Keratinocyte (primary cell): ENCODE results near the gene RGS2. TPM values are rescaled to one million over a fixed set of nuclear protein-coding genes. Genes with fewer than 3 reads are reported as not detected.

Experiments
- DNase-seq: peaks from one replicate; pipeline ENCODE4 v3.0.0-alpha.2; 2011; ENCODE audit warnings: low read depth, missing footprints, low spot score
- FAIRE-seq: peaks from 2 replicates; lab custom pipeline; 2011; peaks lifted over from hg19 to GRCh38; lab: Jason Lieb, UNC
- H2AFZ ChIP-seq: 2 replicates; pipeline ENCODE4 v1.6.0; 2012; ENCODE audit warnings: low read length, control low read depth, inconsistent platforms; ENCODE audit not compliant: control insufficient read depth
- H3K27ac ChIP-seq: 2 replicates; pipeline ENCODE4 v1.5.1; 2011; ENCODE audit warnings: low read length; ENCODE audit not compliant: control insufficient read depth, insufficient read depth
- H3K27me3 ChIP-seq: 3 replicates; pipeline ENCODE4 v1.6.0; 2011; ENCODE audit warnings: low read length; ENCODE audit not compliant: control insufficient read depth, insufficient read depth; ENCODE audit errors: extremely low read depth
- H3K36me3 ChIP-seq, 2 experiments: 2 replicates in 1 of 2; 3 replicates in 1 of 2; pipeline ENCODE4 v1.5.1; 2011; ENCODE audit warnings: low read length in 2 of 2, mild to moderate bottlenecking in 1 of 2; ENCODE audit not compliant: control insufficient read depth in 2 of 2, insufficient read depth in 2 of 2; ENCODE audit errors: extremely low read depth in 1 of 2
- H3K4me1 ChIP-seq: 3 replicates; pipeline ENCODE4 v1.5.1; 2011; ENCODE audit warnings: low read length; ENCODE audit not compliant: control insufficient read depth, insufficient read depth; ENCODE audit errors: extremely low read depth
- H3K4me2 ChIP-seq: 3 replicates; pipeline ENCODE4 v1.6.0; 2011; ENCODE audit warnings: low read depth, low read length; ENCODE audit not compliant: control insufficient read depth, insufficient read depth; ENCODE audit errors: extremely low read depth
- H3K4me3 ChIP-seq, 3 experiments: fragments of 200-600 bp in 1 of 3; sonication (generic) in 1 of 3; 2 replicates in 2 of 3; 3 replicates in 1 of 3; pipeline ENCODE4 v1.5.1; 2011 to 2016; ENCODE audit warnings: low read length in 3 of 3, mild to moderate bottlenecking in 3 of 3, control low read depth in 2 of 3, inconsistent platforms in 1 of 3, low read depth in 1 of 3, mixed read lengths in 1 of 3, mixed run types in 1 of 3, moderate library complexity in 1 of 3; ENCODE audit not compliant: control insufficient read depth in 2 of 3, insufficient read depth in 2 of 3; ENCODE audit errors: extremely low read depth in 1 of 3
- H3K79me2 ChIP-seq: 2 replicates; pipeline ENCODE4 v1.6.0; 2012; ENCODE audit warnings: low read length; ENCODE audit not compliant: control insufficient read depth, insufficient read depth
- H3K9ac ChIP-seq: 3 replicates; pipeline ENCODE4 v1.6.0; 2011; ENCODE audit warnings: low read length; ENCODE audit not compliant: control insufficient read depth, insufficient read depth; ENCODE audit errors: extremely low read depth
- H3K9me1 ChIP-seq: 3 replicates; pipeline ENCODE4 v1.6.0; 2011; ENCODE audit warnings: low read length; ENCODE audit not compliant: control insufficient read depth, insufficient read depth; ENCODE audit errors: extremely low read depth
- H3K9me3 ChIP-seq: 2 replicates; pipeline ENCODE4 v1.5.1; 2012; ENCODE audit warnings: low read depth, low read length; ENCODE audit not compliant: control insufficient read depth
- H4K20me1 ChIP-seq: 3 replicates; pipeline ENCODE4 v1.6.0; 2011; ENCODE audit warnings: low read length; ENCODE audit not compliant: control insufficient read depth, insufficient read depth; ENCODE audit errors: extremely low read depth
- EZH2 ChIP-seq: IDR thresholded peaks from one replicate; pipeline ENCODE4 v1.6.1; 2012; ENCODE audit warnings: inconsistent platforms, mild to moderate bottlenecking, low read length, moderate library complexity
- dilution Hi-C: fragments of 300-500 bp; cut with MboI; formaldehyde crosslinking; loops from one replicate; pipeline ENCODE4 v1.7.0; 2020; ENCODE audit warnings: low sequenced_read_pairs; ENCODE audit not compliant: extremely low pct_ligation_motif_present
- polyA plus RNA-seq, 5 experiments: library from polyadenylated mRNA; depleted of rRNA in 3 of 5; stranded (reverse) in 3 of 5; stranded (forward) in 1 of 5; unstranded in 1 of 5; fragments of >200 nt; gene quantifications; 1 replicate in 1 of 5; 2 replicates in 3 of 5; 3 replicates in 1 of 5; pipeline versions ENCODE4 v1.2.1 to v1.2.3, GENCODE V29; 2011 to 2012; ENCODE audit warnings: missing spikeins in 2 of 5, low read depth in 1 of 5, low replicate concordance in 1 of 5
- TF ChIP-seq, protein P1 (sequence below), 3 experiments: IDR thresholded peaks in 1 of 3; conservative IDR thresholded peaks in 1 of 3; optimal IDR thresholded peaks in 1 of 3; 2 replicates in 2 of 3; 3 replicates in 1 of 3; pipeline versions ENCODE3 to v1.5.1; 2011; ENCODE audit warnings: low read length in 3 of 3, mild to moderate bottlenecking in 3 of 3, moderate library complexity in 2 of 3, control low read depth in 1 of 3, inconsistent platforms in 1 of 3; ENCODE audit not compliant: insufficient read depth in 2 of 3; ENCODE audit errors: extremely low read depth in 1 of 3

The RGS2 gene
- polyA plus RNA-seq, 1 donor (not counting 4 experiments of a cell fraction or from before 2014, with no cell fraction given) = 128 TPM

DNA sequence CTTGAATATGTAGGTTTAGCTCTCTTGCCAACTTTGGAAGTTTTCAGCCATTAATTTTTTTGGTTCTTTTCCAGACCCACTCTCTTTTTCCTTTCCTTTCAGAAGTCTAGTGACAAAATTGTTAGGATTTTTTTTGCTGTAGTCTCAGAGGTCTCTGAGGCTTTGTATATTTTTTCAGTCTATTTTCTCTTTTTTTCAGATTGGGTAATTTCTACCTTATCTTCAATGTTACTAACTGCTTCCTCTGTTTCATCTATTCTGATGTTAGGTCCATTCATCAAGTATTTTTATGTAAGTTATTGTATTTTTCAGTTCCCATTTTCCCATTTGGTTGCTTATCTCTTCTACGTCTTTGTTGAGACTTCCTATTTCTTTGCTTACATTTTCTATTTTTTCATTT is 15.7 kb downstream of the RGS2 start:
- Histone ChIP-seq H2AFZ (no peak overlapping the region), H3K27me3 (no peaks in the 10 kb centered on the region), H3K79me2 (no peaks in the 10 kb centered on the region), H3K9me1 (no peaks in the 10 kb centered on the region), H3K9ac (no peak overlapping the region), H4K20me1 (no peaks in the 10 kb centered on the region), H3K9me3 (no peaks in the 10 kb centered on the region), H3K4me1 (peaks cover 15% of the 10 kb centered on the region), H3K4me2 (no peak overlapping the region), H3K27ac (no peak overlapping the region), H3K4me3 (no peak overlapping the region), H3K36me3 (no peaks in the 10 kb centered on the region)
- DNase-seq (no peak), FAIRE-seq (no peak)
- TF ChIP-seq EZH2 = no peak
- TF ChIP-seq, protein P1, sequence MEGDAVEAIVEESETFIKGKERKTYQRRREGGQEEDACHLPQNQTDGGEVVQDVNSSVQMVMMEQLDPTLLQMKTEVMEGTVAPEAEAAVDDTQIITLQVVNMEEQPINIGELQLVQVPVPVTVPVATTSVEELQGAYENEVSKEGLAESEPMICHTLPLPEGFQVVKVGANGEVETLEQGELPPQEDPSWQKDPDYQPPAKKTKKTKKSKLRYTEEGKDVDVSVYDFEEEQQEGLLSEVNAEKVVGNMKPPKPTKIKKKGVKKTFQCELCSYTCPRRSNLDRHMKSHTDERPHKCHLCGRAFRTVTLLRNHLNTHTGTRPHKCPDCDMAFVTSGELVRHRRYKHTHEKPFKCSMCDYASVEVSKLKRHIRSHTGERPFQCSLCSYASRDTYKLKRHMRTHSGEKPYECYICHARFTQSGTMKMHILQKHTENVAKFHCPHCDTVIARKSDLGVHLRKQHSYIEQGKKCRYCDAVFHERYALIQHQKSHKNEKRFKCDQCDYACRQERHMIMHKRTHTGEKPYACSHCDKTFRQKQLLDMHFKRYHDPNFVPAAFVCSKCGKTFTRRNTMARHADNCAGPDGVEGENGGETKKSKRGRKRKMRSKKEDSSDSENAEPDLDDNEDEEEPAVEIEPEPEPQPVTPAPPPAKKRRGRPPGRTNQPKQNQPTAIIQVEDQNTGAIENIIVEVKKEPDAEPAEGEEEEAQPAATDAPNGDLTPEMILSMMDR (optimal IDR thresholded peaks at IDR 0.05 in 1 of 3, IDR thresholded peaks at IDR 0.05 in 1 of 3, conservative IDR thresholded peaks at IDR 0.05 in 1 of 3; ENCODE audit: extremely low read depth in 1 of 3, insufficient read depth in 2 of 3, low read length in 3 of 3) = no peak
- dilution Hi-C loops = loop anchor here (25.0 kb wide), 1 partner anchor 188 kb away; no protein-coding TSS in a partner anchor

DNA sequence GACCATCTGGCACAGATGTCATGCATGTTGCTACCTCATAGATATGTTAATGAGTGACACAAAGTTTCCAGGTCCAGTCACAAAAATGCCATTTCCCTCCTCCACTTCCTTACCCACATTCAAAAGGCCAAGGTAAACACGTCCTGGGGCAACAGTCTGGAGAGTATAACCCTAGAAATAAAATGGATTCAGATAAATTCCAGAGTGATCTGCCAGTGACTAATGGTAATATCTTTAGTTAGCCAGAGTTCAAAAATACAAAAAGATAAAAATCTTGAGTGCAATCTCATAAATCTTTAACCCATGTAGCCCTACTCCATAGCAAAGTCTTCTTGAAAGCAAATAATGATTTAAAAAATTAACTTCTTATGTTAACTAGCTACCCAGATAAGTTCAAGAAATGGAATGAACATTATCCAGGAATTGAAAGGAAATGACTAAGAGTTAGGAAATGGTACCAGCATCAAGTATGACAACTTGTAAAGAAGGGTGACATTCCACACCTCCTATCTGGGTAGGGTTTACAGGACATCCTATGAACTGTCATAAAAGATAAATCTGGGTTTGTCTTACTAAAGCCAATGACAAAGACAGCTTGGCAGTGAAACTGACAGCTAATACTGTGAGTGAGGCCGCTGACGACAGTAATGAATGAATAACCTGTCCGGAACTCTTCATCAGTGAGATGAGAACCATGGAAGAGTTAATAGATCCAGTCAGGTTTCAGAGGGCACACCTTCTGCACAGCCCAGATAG is 18.1 kb downstream of the RGS2 start:
- TF ChIP-seq EZH2 = no peak
- TF ChIP-seq, protein P1 (optimal IDR thresholded peaks at IDR 0.05 in 1 of 3, IDR thresholded peaks at IDR 0.05 in 1 of 3, conservative IDR thresholded peaks at IDR 0.05 in 1 of 3; ENCODE audit: extremely low read depth in 1 of 3, insufficient read depth in 2 of 3, low read length in 3 of 3) = no peak
- Histone ChIP-seq H3K27me3 (no peaks in the 10 kb centered on the region), H2AFZ (peak overlapping the region; percentile 36), H3K4me3 (no peak overlapping the region), H3K9me3 (no peaks in the 10 kb centered on the region), H3K27ac (no peak overlapping the region), H3K79me2 (no peaks in the 10 kb centered on the region), H3K4me1 (peaks cover 15% of the 10 kb centered on the region), H3K4me2 (peak overlapping the region; percentile 45), H3K9ac (no peak overlapping the region), H3K36me3 (no peaks in the 10 kb centered on the region), H4K20me1 (no peaks in the 10 kb centered on the region), H3K9me1 (no peaks in the 10 kb centered on the region)
- DNase-seq (peak; percentile 38), FAIRE-seq (no peak)
- dilution Hi-C loops = no loop called here
